ENCODE results near the gene RSRC1.

RSRC1 gene

DNA sequence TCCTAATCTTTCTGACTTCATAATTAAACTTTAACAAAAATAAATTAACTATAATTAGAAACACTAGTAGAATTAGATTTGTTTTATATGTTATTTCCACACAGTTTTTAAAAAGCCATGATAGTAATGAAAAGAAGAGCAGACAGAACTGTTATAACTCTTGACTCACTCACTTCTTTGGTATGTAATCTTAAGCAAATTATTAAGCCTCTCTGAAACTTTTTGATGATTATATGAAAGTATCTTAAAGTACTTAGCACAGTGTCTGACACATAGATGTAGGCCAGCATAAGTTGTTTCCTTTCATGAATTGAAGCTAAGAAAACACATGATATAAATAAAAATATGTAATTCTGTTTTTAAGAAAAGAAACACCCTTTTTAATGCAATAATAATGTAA is 337.5 kb downstream of the RSRC1 start:
- ChIA-PET POLR2A (no interaction called here), CTCF (interaction anchor here (1.0 to 2.3 kb wide), 2 partner anchors 13 to 92 kb away, joined by 3 to 10 read pairs; no protein-coding TSS in a partner anchor)
- DNase-seq (ENCODE audit: low read depth, low spot score), result no peak
- TF ChIP-seq, protein P1, sequence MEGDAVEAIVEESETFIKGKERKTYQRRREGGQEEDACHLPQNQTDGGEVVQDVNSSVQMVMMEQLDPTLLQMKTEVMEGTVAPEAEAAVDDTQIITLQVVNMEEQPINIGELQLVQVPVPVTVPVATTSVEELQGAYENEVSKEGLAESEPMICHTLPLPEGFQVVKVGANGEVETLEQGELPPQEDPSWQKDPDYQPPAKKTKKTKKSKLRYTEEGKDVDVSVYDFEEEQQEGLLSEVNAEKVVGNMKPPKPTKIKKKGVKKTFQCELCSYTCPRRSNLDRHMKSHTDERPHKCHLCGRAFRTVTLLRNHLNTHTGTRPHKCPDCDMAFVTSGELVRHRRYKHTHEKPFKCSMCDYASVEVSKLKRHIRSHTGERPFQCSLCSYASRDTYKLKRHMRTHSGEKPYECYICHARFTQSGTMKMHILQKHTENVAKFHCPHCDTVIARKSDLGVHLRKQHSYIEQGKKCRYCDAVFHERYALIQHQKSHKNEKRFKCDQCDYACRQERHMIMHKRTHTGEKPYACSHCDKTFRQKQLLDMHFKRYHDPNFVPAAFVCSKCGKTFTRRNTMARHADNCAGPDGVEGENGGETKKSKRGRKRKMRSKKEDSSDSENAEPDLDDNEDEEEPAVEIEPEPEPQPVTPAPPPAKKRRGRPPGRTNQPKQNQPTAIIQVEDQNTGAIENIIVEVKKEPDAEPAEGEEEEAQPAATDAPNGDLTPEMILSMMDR (IDR thresholded peaks at IDR 0.05; ENCODE audit: insufficient read depth, low read length, missing control alignments), result no peak
- H3K4me3 ChIP-seq (ENCODE audit: low read depth, low read length), result no peak overlapping the region

DNA sequence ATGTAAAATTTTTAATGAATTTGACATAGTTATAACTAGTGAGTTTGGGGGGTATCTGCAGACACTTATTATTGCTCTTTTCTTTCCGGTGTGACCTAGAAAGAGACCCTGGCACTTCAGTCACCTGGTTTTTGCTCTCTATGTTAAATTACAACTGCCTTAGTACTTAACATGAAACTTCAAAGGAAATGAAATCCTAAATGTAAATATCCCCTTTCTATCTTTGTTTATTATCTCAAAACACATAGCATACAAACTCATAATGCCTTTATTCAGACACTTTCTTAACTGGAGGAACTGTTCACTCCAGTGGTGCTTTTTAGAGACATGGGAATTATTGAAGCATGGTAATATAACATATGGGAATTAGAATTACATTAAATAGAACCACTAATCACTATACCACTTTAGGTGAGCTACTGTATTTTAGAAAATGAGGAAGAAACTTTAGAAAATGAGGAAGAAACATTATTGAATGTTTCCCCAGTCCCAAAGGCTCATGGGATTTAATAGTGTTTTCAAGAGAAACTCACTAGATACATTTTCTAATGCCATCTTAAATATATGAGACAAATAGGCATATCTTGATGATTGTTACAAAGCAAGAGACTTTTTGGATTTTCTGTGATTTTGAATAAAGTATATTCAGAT is 341.6 kb downstream of the RSRC1 start:
- TF ChIP-seq, protein P1 (IDR thresholded peaks at IDR 0.05; ENCODE audit: insufficient read depth, low read length, missing control alignments), result no peak
- no peak overlapping the region for H3K4me3 ChIP-seq (ENCODE audit: low read depth, low read length)
- CTCF ChIA-PET, result interaction anchor here (1.8 kb wide), 1 partner anchor 17 kb away, joined by 7 read pairs; no protein-coding TSS in a partner anchor
- no peak for DNase-seq (ENCODE audit: low read depth, low spot score)
- POLR2A ChIA-PET, result no interaction called here

DNA sequence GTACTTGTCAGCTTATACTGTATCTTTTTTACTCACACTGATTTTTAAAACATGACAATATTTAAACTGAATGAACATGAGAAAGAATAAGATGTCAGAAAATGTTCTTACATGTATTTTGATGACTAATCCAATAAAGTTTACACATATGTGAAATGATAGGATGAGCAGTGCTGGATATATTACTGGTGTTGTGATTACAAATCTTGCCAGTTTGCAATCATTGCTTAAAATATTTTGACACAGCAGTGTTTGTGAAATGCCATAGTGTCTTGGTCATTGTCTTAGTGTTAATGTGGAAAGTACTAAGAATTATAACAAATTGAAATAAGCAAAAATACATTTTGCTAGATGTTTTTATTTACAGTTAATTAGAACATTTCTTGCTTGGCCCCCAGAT is 342.4 kb downstream of the RSRC1 start:
- ChIA-PET POLR2A (no interaction called here), CTCF (no interaction called here)
- TF ChIP-seq, protein P1 (IDR thresholded peaks at IDR 0.05; ENCODE audit: insufficient read depth, low read length, missing control alignments), result no peak
- H3K4me3 ChIP-seq (ENCODE audit: low read depth, low read length), result no peak overlapping the region
- DNase-seq (ENCODE audit: low read depth, low spot score), result no peak

DNA sequence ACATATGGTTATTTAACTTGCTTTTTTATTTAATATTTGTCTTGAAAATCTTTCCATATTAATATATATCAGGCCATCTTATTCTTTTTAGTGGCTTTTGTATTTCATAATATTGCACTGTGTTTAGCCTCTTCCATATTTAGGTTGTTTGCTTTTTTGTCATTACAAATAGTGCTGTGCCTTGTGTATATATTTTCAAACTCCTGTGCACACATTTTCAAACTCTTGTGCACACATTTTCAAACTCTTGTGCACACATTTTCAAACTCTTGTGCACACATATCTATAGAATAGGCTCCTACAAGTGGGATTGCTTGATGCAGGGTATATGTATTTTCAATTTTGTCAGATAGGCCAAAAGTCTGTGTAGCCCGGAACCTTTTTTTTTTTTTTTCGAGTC is 343.1 kb downstream of the RSRC1 start:
- ChIA-PET CTCF (no interaction called here), POLR2A (no interaction called here)
- TF ChIP-seq, protein P1 (IDR thresholded peaks at IDR 0.05; ENCODE audit: insufficient read depth, low read length, missing control alignments), result no peak
- no peak for DNase-seq (ENCODE audit: low read depth, low spot score)
- no peak overlapping the region for H3K4me3 ChIP-seq (ENCODE audit: low read depth, low read length)

DNA sequence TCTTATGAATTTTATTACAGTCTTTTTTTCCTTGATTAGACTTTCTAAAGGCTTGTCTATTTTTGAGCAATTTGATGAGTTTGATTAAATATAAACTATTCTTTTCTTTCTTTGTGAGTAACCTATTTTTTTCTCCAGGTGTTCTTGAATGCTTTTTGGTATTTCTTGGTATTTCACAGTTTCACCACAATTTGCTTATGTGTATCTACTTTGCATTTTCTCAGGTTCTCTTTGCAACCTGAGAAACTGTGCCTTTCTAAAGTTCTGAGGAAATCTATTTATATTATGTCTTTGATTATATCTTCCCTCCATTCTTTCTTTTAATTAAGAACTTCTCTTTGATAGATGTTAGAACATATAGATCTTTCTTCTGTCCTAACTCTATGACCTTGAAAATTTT is 344.0 kb downstream of the RSRC1 start:
- POLR2A ChIA-PET, result no interaction called here
- TF ChIP-seq, protein P1 (IDR thresholded peaks at IDR 0.05; ENCODE audit: insufficient read depth, low read length, missing control alignments), result no peak
- CTCF ChIA-PET, result no interaction called here
- no peak for DNase-seq (ENCODE audit: low read depth, low spot score)
- H3K4me3 ChIP-seq (ENCODE audit: low read depth, low read length), result no peak overlapping the region

DNA sequence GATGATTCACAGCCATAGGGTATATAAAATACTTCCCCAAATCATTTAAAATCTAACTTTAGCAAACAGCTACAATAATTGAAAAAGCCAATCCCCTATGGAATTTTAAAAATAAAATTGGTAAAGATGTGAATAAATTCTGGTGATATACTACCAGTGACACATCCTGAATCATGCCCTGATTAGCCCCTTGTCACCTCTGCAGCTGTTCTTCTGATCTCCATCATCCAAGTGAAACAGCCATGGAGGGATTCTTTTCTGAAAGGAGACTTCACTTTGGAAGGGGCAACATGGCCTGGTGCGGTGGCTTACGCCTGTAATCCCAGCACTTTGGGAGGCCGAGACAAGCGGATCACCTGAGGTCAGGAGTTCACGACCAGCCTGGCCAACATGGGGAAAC is 345.5 kb downstream of the RSRC1 start:
- ChIA-PET CTCF (no interaction called here), POLR2A (no interaction called here)
- no peak for DNase-seq (ENCODE audit: low read depth, low spot score)
- H3K4me3 ChIP-seq (ENCODE audit: low read depth, low read length), result no peak overlapping the region
- TF ChIP-seq, protein P1 (IDR thresholded peaks at IDR 0.05; ENCODE audit: insufficient read depth, low read length, missing control alignments), result no peak

Data from AG04449 (cell line).